ENCODE measurements around the gene METTL23. TPM values are rescaled to one million over a fixed set of nuclear protein-coding genes. Genes with fewer than 3 reads are reported as not detected.
"Not testable (repeated sequence)": the region's sequence is repeated elsewhere in the genome, so short reads cannot be mapped to it uniquely, and the experiment has no call there.

Gene METTL23
- total RNA-seq, 1 experiment from 2014 or later, result 45.5 TPM

- no peak for DNase-seq (ENCODE audit: low spot score)
Observed at GRCh38 chr17:76713765-76714164, 12.9 kb upstream of the METTL23 start.

GRCh38 chr17:76714336-76714735 is 12.3 kb upstream of the METTL23 start:
- DNase-seq (ENCODE audit: low spot score), result no peak

GRCh38 chr17:76714822-76715495 is 11.7 kb upstream of the METTL23 start:
- DNase-seq (ENCODE audit: low spot score), result peak; percentile 52

GRCh38 chr17:76715496-76715830 is 11.2 kb upstream of the METTL23 start:
- DNase-seq (ENCODE audit: low spot score), result no peak

GRCh38 chr17:76716146-76716838 is 10.3 kb upstream of the METTL23 start:
- peak; percentile 99 for DNase-seq (ENCODE audit: low spot score)

GRCh38 chr17:76716839-76717215 is 9.8 kb upstream of the METTL23 start:
- peak; percentile 80 for DNase-seq (ENCODE audit: low spot score)

- DNase-seq (ENCODE audit: low spot score), result no peak
Observed at GRCh38 chr17:76718516-76718915, 8.1 kb upstream of the METTL23 start.

- no peak for DNase-seq (ENCODE audit: low spot score)
Observed at GRCh38 chr17:76720211-76720610, 6.4 kb upstream of the METTL23 start.

GRCh38 chr17:76720941-76721340 is 5.7 kb upstream of the METTL23 start:
- no peak for DNase-seq (ENCODE audit: low spot score)

GRCh38 chr17:76721463-76721862 is 5.2 kb upstream of the METTL23 start:
- no peak for DNase-seq (ENCODE audit: low spot score)

GRCh38 chr17:76722279-76722678 is 4.4 kb upstream of the METTL23 start:
- no peak for DNase-seq (ENCODE audit: low spot score)

- not testable (repeated sequence) for DNase-seq (ENCODE audit: low spot score)
Observed at GRCh38 chr17:76722977-76723376, 3.7 kb upstream of the METTL23 start.

- no peak for DNase-seq (ENCODE audit: low spot score)
Observed at GRCh38 chr17:76723812-76724211, 2.8 kb upstream of the METTL23 start.

- peak; percentile 33 for DNase-seq (ENCODE audit: low spot score)
Observed at GRCh38 chr17:76725580-76726230, 934 bp upstream of the METTL23 start.

- DNase-seq (ENCODE audit: low spot score), result peak; percentile 89
Observed at GRCh38 chr17:76726231-76726775, 336 bp upstream of the METTL23 start, which contains the start of gene JMJD6. Gene JMJD6, minus strand, starts transcription at chr17:76726606. Its CDS starts 131 bp downstream, at chr17:76726475.

GRCh38 chr17:76727745-76728456 is 1.3 kb downstream of the METTL23 start:
- DNase-seq (ENCODE audit: low spot score), result no peak

- DNase-seq (ENCODE audit: low spot score), result not testable (repeated sequence)
Observed at GRCh38 chr17:76731800-76732733, 5.4 kb downstream of the METTL23 start.

GRCh38 chr17:76732734-76733617 is 6.3 kb downstream of the METTL23 start:
- no peak for DNase-seq (ENCODE audit: low spot score)

GRCh38 chr17:76733618-76733957 is 6.9 kb downstream of the METTL23 start:
- DNase-seq (ENCODE audit: low spot score), result no peak
